NCI-H1694 treated with DMSO at 0.1 percent for 48 hours (cell line): Measurements from ENCODE around the gene NPW.

ENCODE experiments used
- DNase-seq: peaks from one replicate; lab custom pipeline; 2025; lab: John Stamatoyannopoulos, UW

Gene NPW

GRCh38 chr16:2019518-2019920, at the start of gene NPW:
Gene NPW, plus strand, starts transcription at chr16:2019785.
- no peak for DNase-seq

GRCh38 chr16:1971796-1972489, 47.6 kb upstream of the NPW start, which contains the start of gene TBL3:
Gene TBL3, plus strand, starts transcription at chr16:1972053. Its CDS starts 112 bp downstream, at chr16:1972165.
- DNase-seq, result peak; percentile 71

GRCh38 chr16:1972490-1972877, 47.1 kb upstream of the NPW start:
- DNase-seq, result no peak

- DNase-seq, result no peak
These were observed 46.0 kb upstream of the NPW start for GRCh38 chr16:1973461-1974156.

- no peak for DNase-seq
These were observed 45.2 kb upstream of the NPW start for GRCh38 chr16:1974157-1975070.

- no peak for DNase-seq
These were observed 44.0 kb upstream of the NPW start for GRCh38 chr16:1975432-1976215.

- DNase-seq, result no peak
These were observed 43.4 kb upstream of the NPW start for GRCh38 chr16:1976216-1976520.

GRCh38 chr16:1976951-1977874, 42.4 kb upstream of the NPW start:
- DNase-seq, result no peak

GRCh38 chr16:1977875-1978268, 41.7 kb upstream of the NPW start:
- DNase-seq, result no peak

- DNase-seq, result no peak
These were observed 41.0 kb upstream of the NPW start for GRCh38 chr16:1978476-1979120.

GRCh38 chr16:1979271-1980029, 40.1 kb upstream of the NPW start:
- DNase-seq, result no peak

GRCh38 chr16:1980030-1980769, 39.4 kb upstream of the NPW start:
- DNase-seq, result no peak

- DNase-seq, result no peak
These were observed 38.9 kb upstream of the NPW start for GRCh38 chr16:1980770-1981087.

GRCh38 chr16:1981398-1981836, 38.2 kb upstream of the NPW start, which contains the start of gene NOXO1:
Gene NOXO1, minus strand, starts transcription at chr16:1981469. Its CDS starts 290 bp downstream, at chr16:1981179.
- no peak for DNase-seq

- DNase-seq, result no peak
These were observed 37.6 kb upstream of the NPW start for GRCh38 chr16:1982013-1982433.

- DNase-seq, result no peak
These were observed 36.5 kb upstream of the NPW start for GRCh38 chr16:1982991-1983543.

GRCh38 chr16:1983544-1984346, 35.8 kb upstream of the NPW start, which contains the start of gene GFER:
Gene GFER, plus strand, starts transcription at chr16:1984193. Its CDS starts 26 bp downstream, at chr16:1984219.
- DNase-seq, result peak; percentile 51
